Loucy (cell line): ENCODE results near the gene USP38.
"Not testable (repeated sequence)": the region's sequence is repeated elsewhere in the genome, so short reads cannot be mapped to it uniquely, and the experiment has no call there.

Source experiments
- H2AFZ ChIP-seq: fragments of 200-600 bp; sonication (generic); 2 replicates; pipeline ENCODE4 v1.6.0; 2016; ENCODE audit warnings: antibody characterized with exemption, mild to moderate bottlenecking, low read length, moderate library complexity
- H3F3A ChIP-seq: fragments of 200-600 bp; 2 replicates; pipeline ENCODE4 v1.6.0; 2016; ENCODE audit warnings: antibody characterized with exemption, low read depth, mild to moderate bottlenecking
- H3K27me3 ChIP-seq: fragments of 200-600 bp; sonication (generic); 2 replicates; pipeline ENCODE4 v1.6.1; 2014; ENCODE audit warnings: low read length, mild to moderate bottlenecking; ENCODE audit not compliant: insufficient read depth, poor library complexity, severe bottlenecking
- H3K36me3 ChIP-seq: fragments of 200-600 bp; sonication (generic); 2 replicates; pipeline ENCODE4 v1.6.1; 2016; ENCODE audit warnings: low read length; ENCODE audit not compliant: insufficient read depth
- H3K4me1 ChIP-seq: fragments of 200-600 bp; sonication (generic); 2 replicates; pipeline ENCODE4 v1.5.1; 2014; ENCODE audit warnings: low read length, mild to moderate bottlenecking; ENCODE audit not compliant: insufficient read depth, poor library complexity, severe bottlenecking
- H3K4me2 ChIP-seq: fragments of 200-600 bp; sonication (generic); 2 replicates; pipeline ENCODE4 v1.6.0; 2014; ENCODE audit warnings: antibody characterized with exemption, low read length, low read depth, mild to moderate bottlenecking; ENCODE audit not compliant: poor library complexity, severe bottlenecking
- H3K4me3 ChIP-seq: fragments of 200-600 bp; sonication (generic); 2 replicates; pipeline ENCODE4 v1.5.1; 2014; ENCODE audit warnings: low read length, mild to moderate bottlenecking, mixed read lengths; ENCODE audit not compliant: poor library complexity, severe bottlenecking
- H3K79me2 ChIP-seq: fragments of 200-600 bp; sonication (generic); 2 replicates; pipeline ENCODE4 v1.6.1; 2014; ENCODE audit warnings: low read length; ENCODE audit not compliant: insufficient read depth
- H3K9ac ChIP-seq: fragments of 200-600 bp; sonication (generic); 2 replicates; pipeline ENCODE4 v1.6.0; 2014; ENCODE audit warnings: mild to moderate bottlenecking, low read depth, low read length, moderate library complexity; ENCODE audit not compliant: poor library complexity, severe bottlenecking
- H3K9me2 ChIP-seq: fragments of 200-600 bp; sonication (generic); replicated peaks from 2 replicates; pipeline ENCODE4 v1.6.1; 2016; ENCODE audit warnings: low read depth, low read length, mixed read lengths
- H3K9me3 ChIP-seq: fragments of 200-600 bp; sonication (generic); 2 replicates; pipeline ENCODE4 v1.6.1; 2014; ENCODE audit warnings: mild to moderate bottlenecking, antibody characterized with exemption, low read length, low read depth; ENCODE audit not compliant: insufficient read depth
- H4K20me1 ChIP-seq: fragments of 200-600 bp; sonication (generic); 2 replicates; pipeline ENCODE4 v1.6.0; 2014; ENCODE audit warnings: antibody characterized with exemption, low read length, mild to moderate bottlenecking; ENCODE audit not compliant: insufficient read depth, poor library complexity, severe bottlenecking
- CTCF ChIP-seq: fragments of 200-600 bp; sonication (generic); conservative IDR thresholded peaks from 2 replicates; pipeline ENCODE4 v1.5.1; 2014; ENCODE audit warnings: mild to moderate bottlenecking, antibody characterized with exemption, low read length
- EZH2phosphoT487 ChIP-seq: fragments of 200-600 bp; IDR thresholded peaks from 2 replicates; pipeline ENCODE4 v1.6.1; 2018; ENCODE audit warnings: antibody characterized with exemption, mild to moderate bottlenecking, moderate library complexity, borderline replicate concordance

The USP38 gene

GRCh38 chr4:143262838-143263237, 78.1 kb downstream of the USP38 start:
- peaks cover 8% of the 10 kb centered on the region for H3K4me1 ChIP-seq
- no peaks in the 10 kb centered on the region for H3K9me2 ChIP-seq
- no peak overlapping the region for H2AFZ ChIP-seq
- no peak overlapping the region for H3K4me3 ChIP-seq
- H3K27me3 ChIP-seq = no peaks in the 10 kb centered on the region
- H4K20me1 ChIP-seq = no peaks in the 10 kb centered on the region
- H3K9ac ChIP-seq = no peak overlapping the region
- H3K36me3 ChIP-seq = no peaks in the 10 kb centered on the region
- no peaks in the 10 kb centered on the region for H3K79me2 ChIP-seq
- H3K4me2 ChIP-seq = peak overlapping the region; percentile 38
- TF ChIP-seq CTCF (no peak), EZH2phosphoT487 (no peak)
- H3K9me3 ChIP-seq = peaks cover 6% of the 10 kb centered on the region; the same call in 1 of the 2 replicates
- H3F3A ChIP-seq = no peaks in the 10 kb centered on the region

- not testable (repeated sequence) for H2AFZ ChIP-seq, H3K4me3 ChIP-seq, H3K27me3 ChIP-seq, H3K4me1 ChIP-seq, H3K36me3 ChIP-seq, H3F3A ChIP-seq, H3K9me3 ChIP-seq, H4K20me1 ChIP-seq, H3K4me2 ChIP-seq, H3K9me2 ChIP-seq, H3K9ac ChIP-seq, H3K79me2 ChIP-seq
These were observed 83.0 kb downstream of the USP38 start for GRCh38 chr4:143267690-143268089.

- Histone ChIP-seq H4K20me1 (no peaks in the 10 kb centered on the region), H3K9me3 (peaks cover 6% of the 10 kb centered on the region; the same call in 1 of the 2 replicates), H2AFZ (no peak overlapping the region), H3K4me2 (no peak overlapping the region), H3K4me1 (no peaks in the 10 kb centered on the region), H3K9me2 (no peaks in the 10 kb centered on the region), H3K4me3 (no peak overlapping the region), H3K36me3 (no peaks in the 10 kb centered on the region), H3K9ac (no peak overlapping the region), H3K27me3 (no peaks in the 10 kb centered on the region), H3K79me2 (no peaks in the 10 kb centered on the region), H3F3A (no peaks in the 10 kb centered on the region)
- no peak for TF ChIP-seq EZH2phosphoT487
- no peak for TF ChIP-seq CTCF
These were observed 85.6 kb downstream of the USP38 start for GRCh38 chr4:143270256-143270838.
